PFSK-1 (cell line): ENCODE data around the gene SEMA3E.

Source experiments
- FOXP2 ChIP-seq: optimal IDR thresholded peaks from 2 replicates; pipeline ENCODE3; 2011; ENCODE audit warnings: borderline replicate concordance, control low read depth, inconsistent platforms; ENCODE audit not compliant: insufficient read depth; ENCODE audit errors: extremely low read length, extremely low read depth
- POLR2AphosphoS5 ChIP-seq: IDR thresholded peaks from 2 replicates; pipeline ENCODE4 v1.6.1; 2012; ENCODE audit warnings: low read depth, mild to moderate bottlenecking, control low read depth, low read length, moderate library complexity
- SIN3A ChIP-seq: IDR thresholded peaks from 2 replicates; pipeline ENCODE4 v1.6.1; 2012; ENCODE audit warnings: mild to moderate bottlenecking, low read length, moderate library complexity, borderline replicate concordance; ENCODE audit not compliant: insufficient read depth
- TAF1 ChIP-seq: IDR thresholded peaks from 2 replicates; pipeline ENCODE4 v1.6.1; 2012; ENCODE audit warnings: low read length, control low read depth, borderline replicate concordance; ENCODE audit not compliant: insufficient read depth
- TF ChIP-seq, protein P1 (sequence below), 2 experiments: IDR thresholded peaks; 2 replicates each; pipeline versions ENCODE4 v1.6.1 to v1.8.0; 2011 to 2012; ENCODE audit warnings: low read depth in 2 of 2, low read length in 2 of 2, control low read depth in 1 of 2, inconsistent platforms in 1 of 2, mild to moderate bottlenecking in 1 of 2, moderate library complexity in 1 of 2; ENCODE audit not compliant: insufficient read depth in 1 of 2

GRCh38 chr7:83410989-83411591 is 237.8 kb downstream of the SEMA3E start:
- TF ChIP-seq POLR2AphosphoS5 (no peak), TAF1 (no peak), SIN3A (no peak), FOXP2 (no peak)
- TF ChIP-seq, protein P1, sequence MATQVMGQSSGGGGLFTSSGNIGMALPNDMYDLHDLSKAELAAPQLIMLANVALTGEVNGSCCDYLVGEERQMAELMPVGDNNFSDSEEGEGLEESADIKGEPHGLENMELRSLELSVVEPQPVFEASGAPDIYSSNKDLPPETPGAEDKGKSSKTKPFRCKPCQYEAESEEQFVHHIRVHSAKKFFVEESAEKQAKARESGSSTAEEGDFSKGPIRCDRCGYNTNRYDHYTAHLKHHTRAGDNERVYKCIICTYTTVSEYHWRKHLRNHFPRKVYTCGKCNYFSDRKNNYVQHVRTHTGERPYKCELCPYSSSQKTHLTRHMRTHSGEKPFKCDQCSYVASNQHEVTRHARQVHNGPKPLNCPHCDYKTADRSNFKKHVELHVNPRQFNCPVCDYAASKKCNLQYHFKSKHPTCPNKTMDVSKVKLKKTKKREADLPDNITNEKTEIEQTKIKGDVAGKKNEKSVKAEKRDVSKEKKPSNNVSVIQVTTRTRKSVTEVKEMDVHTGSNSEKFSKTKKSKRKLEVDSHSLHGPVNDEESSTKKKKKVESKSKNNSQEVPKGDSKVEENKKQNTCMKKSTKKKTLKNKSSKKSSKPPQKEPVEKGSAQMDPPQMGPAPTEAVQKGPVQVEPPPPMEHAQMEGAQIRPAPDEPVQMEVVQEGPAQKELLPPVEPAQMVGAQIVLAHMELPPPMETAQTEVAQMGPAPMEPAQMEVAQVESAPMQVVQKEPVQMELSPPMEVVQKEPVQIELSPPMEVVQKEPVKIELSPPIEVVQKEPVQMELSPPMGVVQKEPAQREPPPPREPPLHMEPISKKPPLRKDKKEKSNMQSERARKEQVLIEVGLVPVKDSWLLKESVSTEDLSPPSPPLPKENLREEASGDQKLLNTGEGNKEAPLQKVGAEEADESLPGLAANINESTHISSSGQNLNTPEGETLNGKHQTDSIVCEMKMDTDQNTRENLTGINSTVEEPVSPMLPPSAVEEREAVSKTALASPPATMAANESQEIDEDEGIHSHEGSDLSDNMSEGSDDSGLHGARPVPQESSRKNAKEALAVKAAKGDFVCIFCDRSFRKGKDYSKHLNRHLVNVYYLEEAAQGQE (IDR thresholded peaks at IDR 0.05; ENCODE audit: insufficient read depth in 1 of 2, low read depth in 2 of 2, low read length in 2 of 2): no peak
